Sigmoid colon (tissue), 4 donors: ENCODE results near the gene SMYD2.

Experiments used
- CTCF ChIP-seq, 4 experiments: fragments of 450-650 bp in 3 of 4; fragments of 200-600 bp in 1 of 4; IDR thresholded peaks; one replicate each; pipeline ENCODE4 v1.5.1; 2016 to 2019; ENCODE audit warnings: antibody characterized with exemption in 4 of 4, mild to moderate bottlenecking in 3 of 4, moderate library complexity in 2 of 4
- EP300 ChIP-seq, 4 donors: sonication (generic); formaldehyde crosslinking; IDR thresholded peaks; one replicate each; pipeline ENCODE4 v1.6.1; 2017; ENCODE audit warnings: antibody characterized with exemption in 4 of 4
- POLR2A ChIP-seq, 2 donors: fragments of 450-650 bp; IDR thresholded peaks; one replicate each; pipeline ENCODE4 v1.6.1; 2016; ENCODE audit warnings: antibody characterized with exemption in 2 of 2, mild to moderate bottlenecking in 2 of 2, moderate library complexity in 2 of 2

DNA sequence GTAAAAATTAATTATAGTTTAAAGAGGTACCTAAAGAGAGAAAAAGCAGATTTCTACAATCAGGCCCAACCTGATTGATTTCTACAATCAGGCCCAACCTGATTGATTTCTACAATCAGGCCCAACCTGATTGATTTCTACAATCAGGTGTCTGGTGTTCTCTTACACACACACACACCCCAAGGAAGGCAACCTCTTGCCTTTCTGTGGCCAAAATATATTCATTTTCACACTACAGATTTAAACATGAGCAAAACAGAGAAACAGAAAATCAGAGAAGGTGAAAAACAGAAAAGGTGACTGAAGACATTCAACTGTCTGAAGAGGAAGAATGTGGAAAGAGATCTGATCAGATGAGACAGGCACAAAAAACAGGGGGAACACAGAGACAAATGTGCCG is 104.5 kb downstream of the SMYD2 start:
- TF ChIP-seq CTCF (IDR thresholded peaks at IDR 0.05) (no peak), POLR2A (IDR thresholded peaks at IDR 0.05) (no peak), EP300 (IDR thresholded peaks at IDR 0.05) (no peak)
